GM18508 (cell line): ENCODE measurements around the gene DEDD.

Experiments
- ATAC-seq: cut with Tn5 transposase; IDR thresholded peaks from one replicate; pipeline ENCODE4 v1.9.1; 2021; ENCODE audit warnings: moderate number of reproducible peaks; ENCODE audit not compliant: insufficient read depth, unreplicated experiment

Gene DEDD

DNA sequence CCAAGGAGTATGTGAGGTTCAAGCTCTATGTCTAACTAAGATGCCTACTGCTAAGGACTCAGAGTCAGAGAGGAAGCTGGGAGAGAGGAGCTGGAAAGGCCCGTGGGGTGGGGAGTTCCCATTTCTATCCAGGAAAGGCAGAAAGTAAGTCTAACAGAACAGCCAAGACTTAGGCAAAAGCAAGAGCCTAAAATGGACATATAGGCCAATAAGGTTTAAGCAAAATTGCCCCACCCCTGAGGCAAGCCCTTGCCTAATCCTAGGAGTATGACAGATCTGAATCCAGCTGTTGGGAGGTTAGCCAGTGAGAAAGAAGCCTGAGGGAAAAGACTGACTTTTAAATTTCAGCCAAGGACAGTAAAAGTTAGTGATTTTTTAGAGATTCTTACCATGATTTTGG lies 35.9 kb downstream of the DEDD start:
- ATAC-seq, result peak; percentile 4

DNA sequence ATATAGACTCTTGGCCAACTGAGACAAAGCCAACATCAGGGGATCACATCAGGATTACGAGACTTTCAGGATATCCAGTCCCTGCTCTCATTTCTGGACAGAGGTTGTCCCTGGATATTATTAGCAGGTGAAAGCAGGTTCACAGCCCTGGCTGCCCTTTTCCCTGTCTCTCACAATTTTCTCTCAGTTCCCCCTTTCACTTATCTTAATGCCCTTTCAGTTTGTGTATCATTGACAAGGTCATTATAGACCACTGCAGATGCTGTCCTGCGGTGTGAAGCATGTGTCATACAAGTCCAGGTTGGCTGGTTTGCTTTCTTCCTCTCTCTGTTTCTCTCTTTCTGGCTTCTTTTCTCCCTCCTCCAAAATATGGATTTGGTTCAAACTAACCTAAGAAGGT lies 36.5 kb downstream of the DEDD start:
- peak; percentile 37 for ATAC-seq

DNA sequence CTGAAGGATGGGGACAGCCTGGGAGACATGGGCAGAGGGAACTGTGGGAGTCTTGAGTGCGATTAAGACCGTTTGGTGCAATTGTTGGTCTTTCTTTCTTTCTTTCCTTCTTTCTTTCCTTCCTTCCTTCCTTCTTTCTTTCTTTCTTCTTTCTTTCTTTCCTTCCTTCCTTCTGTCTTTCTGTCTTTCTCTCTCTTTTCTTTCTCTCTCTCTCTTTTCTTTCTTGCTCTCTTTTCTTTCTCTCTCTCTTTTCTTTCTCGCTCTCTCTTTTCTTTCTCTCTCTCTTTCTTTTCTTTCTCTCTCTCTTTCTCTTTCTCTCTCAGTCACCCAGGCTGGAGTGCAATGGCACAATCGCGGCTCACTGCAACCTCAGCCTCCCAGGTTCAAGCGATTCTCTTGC lies 37.2 kb downstream of the DEDD start:
- no peak for ATAC-seq

DNA sequence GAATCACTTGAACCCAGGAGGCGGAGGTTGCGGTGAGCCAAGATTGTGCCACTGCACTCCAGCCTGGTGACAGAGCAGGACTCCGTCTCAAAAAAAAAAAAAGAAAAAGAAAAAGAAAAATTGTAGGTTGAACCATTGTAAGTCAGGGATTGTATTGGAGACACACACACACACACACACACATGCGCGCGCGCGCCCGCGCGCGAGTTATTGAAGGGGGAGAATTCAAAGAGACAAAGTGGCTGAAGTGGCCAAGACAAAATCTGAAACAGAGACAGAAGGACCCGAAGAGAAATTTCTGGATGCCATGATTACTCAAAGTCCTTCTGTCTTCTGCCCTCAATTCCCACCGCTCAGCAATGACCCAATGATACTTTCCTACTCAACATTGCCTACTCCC lies 38.0 kb downstream of the DEDD start:
- ATAC-seq, result no peak

DNA sequence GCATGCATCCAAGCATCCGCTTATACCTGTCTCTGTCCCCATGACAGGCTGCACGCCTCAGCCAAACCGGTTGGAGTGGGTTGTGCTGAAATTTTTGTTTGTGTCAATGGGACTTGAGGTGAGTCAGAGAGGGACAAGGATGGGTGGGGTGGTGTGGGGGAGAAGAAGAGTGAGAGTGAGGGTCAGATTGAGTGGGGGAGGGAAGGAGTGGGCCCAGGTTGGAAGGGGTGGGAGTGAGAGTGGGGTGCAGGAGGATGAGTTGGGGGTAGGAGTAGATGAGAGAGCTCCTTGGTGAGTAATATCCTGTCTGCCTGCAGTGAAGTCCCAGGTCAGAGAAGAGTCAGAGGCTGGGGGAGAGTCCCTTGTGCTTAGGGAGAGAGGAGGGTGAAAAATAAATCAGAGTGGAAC lies 39.8 kb downstream of the DEDD start:
- no peak for ATAC-seq

DNA sequence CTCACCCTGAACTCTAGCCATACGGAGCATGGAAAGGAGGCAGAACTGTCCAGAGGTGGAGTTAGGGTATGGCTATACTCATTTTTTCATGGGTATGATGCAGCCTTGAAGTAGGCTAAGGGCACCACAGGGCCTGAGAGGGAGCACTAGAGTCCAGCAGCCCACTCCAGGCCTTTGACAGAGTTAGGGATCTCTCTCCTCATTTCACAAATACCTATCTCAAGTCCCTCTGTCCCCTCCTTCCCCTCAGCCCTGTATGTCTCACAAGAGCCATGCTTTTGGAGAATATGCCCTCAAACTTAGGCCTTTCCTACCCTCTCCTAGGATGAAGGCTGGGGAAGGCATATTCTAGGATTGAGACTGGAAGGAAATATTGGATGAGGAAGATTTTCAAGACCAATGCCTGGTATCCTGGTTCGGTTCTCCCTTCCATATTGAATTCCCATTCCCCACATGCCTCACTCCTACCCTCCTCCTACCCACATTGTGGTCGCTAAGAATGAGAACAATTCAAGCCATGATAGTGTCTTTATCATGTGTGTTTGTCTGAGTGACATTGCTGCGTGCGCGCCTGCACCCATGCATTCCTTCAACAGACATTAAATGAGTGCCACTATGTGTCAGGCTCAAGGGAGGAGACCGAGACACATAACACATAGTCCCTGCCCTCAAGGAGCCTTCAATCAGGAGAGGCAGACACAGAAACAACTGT lies 40.5 kb downstream of the DEDD start:
- ATAC-seq, result no peak

DNA sequence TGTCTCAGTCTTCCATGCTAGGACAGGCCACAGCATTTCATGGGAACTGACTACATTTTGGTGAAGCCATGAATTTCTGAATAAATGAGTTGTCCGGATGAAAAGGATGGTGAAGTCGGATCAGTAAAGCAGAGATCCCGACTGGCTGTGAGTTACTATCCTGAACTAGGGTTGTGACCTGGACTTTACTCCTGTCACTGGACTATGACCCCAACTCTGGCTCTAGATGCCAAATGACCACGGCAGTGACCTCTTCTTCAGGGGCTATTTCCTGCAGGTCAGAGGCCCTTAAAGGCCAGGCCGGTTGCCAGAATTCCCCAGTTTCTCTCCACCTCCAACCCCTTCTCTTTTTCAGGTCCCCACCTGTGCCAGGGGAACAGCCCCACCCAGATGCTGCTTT lies 41.4 kb downstream of the DEDD start:
- ATAC-seq, result no peak

DNA sequence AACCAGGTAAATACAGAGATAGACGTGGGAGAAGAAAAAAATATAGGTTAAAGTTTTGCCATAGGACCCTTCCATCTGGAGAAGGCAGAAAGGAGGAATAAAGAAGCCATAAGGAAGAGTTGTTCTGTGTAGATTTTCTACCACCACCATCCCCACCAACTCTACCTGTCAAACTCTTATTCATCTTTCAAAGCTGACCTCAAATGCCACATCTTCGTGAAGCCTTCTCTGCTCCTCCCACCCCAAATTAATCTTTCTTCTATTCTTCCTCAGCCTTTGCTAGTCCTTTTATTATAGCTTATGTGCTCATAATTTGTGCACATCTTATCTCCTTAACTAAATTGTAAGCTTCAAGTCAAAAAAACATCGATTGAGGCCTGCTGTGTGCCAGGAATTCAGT lies 41.9 kb downstream of the DEDD start:
- no peak for ATAC-seq

DNA sequence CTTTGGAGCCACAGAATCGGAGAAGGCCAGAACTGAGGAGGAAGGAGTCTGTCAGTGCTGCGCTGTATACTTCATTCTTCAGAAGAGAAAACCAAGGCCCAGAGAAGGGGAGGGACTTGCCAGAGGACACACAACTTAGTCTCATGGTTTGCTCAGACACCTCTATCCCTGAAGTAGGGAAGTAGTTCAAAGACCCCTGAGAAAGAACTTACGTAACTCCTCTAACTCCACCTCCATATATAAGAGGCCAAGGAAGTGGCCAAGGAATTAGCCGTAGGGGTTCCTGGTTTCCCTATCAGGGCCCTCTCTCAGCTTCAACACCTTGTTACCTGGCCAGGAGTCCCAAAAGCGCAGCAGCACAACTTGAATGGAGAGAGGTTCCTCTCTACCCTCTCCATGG lies 42.5 kb downstream of the DEDD start:
- no peak for ATAC-seq

DNA sequence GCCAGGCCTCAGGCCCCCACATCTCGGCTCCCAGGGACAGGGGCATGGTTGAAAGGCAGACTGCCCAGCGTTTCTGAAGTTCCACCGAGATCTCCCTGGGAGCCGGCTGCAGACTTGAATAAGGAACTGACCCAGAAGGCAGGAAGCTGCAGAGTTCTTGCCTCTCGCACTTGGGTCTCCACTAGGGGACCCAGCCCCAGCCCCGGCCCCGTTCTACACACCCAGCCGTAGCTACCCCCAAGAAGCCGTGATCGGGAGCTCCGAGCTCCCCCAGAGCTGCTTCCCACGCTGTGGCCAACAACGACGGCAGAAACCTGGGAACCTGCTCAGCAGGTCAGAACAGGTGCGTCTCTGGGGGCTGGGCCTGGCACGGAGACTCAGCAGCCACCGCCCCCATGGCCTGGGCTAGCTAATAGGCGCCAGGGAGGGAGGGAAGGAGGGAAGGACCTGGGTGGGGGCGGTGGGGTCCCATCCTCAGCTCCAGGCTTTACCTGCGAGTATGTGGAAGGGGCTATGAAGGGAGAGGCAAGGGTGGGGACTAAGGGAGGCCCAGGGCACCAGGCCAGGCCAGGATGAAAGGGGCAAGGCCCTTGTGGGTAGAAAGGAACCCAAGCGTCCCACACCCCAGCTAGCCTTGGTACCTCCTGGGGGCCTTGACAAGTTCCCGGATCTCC lies 43.1 kb downstream of the DEDD start, which contains the start of gene NECTIN4:
Gene NECTIN4, minus strand, starts transcription at position 308 of the 674 bp plus-strand sequence. Its CDS starts 262 bp downstream, at position 46.
- no peak for ATAC-seq

DNA sequence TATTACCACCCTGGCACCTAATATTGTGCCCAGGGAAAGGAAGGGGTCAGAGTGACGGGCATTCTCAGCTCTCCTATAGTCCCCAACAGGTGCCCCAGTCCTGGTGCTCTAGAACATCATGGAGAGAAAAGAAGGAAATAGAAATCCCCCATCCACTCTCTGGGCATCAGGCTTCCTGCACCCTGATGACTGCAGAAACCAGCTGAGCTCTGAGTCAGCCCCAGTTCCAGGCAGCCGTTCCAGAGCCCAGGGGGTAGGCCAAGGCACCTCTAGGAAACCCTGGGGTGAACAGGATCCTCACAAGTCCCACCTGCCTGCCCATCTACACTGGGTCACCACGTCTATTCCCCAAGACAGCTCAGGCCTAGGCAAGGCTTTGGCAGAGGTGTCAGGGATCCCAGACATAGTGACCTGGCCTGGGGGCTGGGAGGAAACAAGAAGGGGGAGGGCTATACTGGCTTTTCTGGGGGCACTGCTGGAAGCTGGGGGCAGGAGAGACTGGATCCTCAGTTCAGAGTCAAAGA lies 43.8 kb downstream of the DEDD start:
- no peak for ATAC-seq

DNA sequence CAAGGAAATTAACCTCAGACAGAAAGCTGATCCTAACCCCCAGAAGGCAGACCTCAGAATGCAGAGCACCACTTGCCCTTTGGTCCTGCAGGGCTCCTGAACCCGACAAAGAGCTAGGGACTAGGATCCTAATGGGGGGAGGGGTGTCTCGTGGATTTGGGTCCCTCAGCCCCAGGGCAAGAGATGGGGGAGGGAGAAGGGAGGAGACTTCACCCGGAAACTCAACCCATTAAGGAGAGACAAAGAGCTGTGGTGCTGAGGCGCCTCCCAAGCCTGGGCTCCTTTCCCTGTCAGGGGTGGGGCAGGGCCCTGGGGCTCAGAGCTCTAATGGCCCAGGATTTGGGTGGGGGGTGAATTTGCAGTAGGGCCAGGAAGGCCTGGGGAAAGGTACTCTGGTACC lies 46.0 kb downstream of the DEDD start:
- no peak for ATAC-seq

DNA sequence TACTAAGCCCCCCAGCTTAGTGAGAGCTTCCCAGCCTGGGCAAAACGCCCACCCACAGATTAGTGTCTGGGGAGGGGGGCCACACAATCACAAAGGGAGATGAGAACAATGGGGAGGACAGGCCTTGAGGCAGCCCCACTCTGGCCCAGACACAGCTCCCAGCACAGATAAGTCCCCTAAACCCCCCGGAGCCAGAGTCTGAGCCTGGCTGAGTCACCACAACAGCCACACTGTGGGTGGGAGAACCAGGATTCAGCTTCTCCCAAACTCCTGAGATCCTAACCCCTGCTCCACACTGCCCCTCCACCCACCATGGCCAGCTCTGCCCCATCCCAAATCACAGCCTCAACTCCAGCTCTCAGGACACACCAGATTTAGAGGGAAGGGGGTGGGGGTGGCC lies 47.3 kb downstream of the DEDD start:
- ATAC-seq, result no peak

DNA sequence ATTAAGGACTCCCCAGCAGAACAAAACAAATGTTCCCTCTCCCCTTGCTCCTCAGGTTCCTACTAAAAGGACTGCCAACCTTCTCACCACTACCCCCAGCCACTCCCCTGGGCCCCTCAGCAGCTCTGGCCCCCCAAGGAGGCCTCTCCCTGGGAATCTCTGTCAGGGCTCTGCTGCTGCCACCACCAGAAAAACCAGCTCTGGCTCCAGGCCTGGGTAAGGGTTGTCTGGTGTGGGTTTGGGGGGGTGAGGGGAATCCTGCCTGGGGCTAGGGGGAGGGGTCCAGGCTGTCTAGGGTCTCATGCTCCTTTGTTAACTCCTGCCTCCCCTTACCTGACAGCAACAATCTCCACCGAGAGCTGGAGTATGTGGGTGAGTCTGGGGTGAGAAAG lies 47.9 kb downstream of the DEDD start:
- ATAC-seq, result no peak

DNA sequence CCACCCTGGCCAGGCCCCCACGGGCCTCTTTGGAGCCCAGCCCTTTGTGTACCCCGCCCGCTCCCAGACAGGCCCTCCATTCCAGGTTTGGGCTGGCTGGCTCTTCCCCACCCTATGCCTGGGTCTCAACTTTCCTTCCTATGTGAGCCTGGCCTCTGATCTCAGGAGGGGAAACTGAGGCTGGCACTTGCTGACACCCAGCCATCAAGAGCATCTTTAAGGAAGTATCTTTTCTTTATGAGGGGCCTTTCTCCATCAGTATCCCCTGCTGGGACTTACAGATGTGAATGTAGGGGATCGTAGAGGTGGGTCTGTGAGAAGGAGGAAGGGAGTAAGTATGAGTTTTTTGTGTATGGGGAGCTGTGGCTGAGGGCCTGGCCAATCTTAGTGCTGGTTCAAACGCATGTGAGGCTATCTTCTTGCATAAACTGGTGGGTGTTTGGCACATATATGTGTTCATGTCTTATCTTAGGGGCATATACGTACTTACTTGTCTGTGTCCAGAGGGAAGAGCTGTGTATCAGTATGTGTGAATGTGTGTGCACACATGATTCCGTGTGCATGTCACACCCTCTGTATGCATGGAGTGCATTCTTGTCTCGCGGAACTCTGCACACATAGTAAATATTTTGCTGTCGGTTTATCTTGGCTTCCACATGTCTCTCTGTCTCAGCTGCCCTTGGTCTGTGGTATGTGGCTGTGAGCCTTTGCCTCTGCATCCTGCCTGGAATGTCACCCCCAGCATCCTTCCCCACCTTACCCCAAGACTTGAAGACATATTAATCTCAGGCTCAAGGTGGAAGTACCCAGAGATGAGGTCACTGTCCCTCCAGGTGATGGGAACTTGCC lies 48.5 kb downstream of the DEDD start:
- ATAC-seq, result no peak

DNA sequence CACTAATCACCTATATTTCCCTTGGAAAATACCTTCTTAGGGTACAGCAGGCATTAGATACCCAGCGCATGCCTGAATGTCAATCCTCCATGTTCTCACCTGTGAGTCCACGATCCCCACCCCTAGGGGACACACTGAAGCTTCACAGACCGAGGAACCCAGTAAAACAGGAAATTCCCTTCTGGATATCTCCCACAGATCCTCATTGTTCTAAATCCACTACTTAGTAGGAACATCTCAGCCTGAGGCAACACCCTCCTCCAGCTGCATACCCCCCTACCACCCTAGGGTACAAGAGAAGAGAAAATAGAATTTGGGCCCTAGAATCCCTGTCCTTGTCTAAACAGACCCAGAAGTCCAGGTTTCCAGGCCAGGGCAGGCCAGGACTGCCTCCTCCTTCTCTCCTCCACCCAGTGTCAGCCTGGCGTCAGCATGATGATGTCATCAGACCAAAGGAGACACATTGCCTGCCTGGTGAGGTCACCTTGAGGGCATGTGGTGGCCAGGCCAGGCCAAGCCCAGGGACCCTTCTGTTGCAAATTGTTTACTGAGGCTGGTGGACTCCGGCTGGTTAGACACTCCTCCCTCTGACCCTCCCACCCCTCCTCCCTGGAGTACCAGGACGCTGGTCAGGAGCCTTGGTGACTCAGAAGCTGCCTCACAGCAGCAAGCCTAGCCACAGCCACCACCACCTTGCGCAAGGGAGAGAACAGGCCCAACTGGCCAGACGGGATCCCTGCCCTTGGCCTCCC lies 49.3 kb downstream of the DEDD start:
- no peak for ATAC-seq

DNA sequence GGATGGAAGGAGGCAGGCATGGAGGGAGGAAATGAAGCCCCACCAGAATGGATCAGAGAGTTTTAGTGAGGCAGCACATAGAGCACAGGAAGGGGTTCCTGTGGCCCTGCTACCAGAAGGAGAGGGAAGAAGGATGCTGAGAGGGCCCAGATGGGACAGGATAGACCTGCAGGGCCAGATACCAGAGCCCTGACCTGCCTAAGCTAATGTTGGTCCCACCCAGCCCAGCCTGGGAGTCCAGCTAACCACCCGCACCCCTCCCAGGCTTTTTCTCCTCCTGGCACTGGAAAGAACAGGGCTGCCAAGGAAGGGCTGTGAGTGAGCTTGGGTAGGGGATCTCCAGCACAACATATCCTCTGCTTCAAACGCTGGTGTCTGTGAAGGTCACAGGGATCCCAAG lies 50.0 kb downstream of the DEDD start:
- no peak for ATAC-seq

DNA sequence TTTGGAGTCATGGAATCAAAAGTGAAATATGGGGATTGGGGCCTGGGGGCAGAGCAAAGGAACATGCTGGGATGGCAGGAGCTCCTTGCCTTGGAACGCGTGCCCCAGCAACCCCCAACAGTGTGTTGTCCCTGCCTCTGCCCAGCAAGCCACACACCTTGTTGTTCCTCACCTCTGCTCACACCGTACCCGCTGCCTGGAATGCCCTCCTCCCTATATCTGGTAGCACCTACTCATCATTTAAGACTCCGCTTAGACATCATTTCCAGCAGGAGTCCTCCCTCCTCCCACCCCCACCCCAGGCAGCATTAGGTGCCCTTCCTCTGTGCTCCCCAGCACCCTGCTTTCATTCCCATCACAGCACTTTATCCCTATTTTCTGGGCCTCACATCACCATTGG lies 50.9 kb downstream of the DEDD start:
- ATAC-seq, result no peak

DNA sequence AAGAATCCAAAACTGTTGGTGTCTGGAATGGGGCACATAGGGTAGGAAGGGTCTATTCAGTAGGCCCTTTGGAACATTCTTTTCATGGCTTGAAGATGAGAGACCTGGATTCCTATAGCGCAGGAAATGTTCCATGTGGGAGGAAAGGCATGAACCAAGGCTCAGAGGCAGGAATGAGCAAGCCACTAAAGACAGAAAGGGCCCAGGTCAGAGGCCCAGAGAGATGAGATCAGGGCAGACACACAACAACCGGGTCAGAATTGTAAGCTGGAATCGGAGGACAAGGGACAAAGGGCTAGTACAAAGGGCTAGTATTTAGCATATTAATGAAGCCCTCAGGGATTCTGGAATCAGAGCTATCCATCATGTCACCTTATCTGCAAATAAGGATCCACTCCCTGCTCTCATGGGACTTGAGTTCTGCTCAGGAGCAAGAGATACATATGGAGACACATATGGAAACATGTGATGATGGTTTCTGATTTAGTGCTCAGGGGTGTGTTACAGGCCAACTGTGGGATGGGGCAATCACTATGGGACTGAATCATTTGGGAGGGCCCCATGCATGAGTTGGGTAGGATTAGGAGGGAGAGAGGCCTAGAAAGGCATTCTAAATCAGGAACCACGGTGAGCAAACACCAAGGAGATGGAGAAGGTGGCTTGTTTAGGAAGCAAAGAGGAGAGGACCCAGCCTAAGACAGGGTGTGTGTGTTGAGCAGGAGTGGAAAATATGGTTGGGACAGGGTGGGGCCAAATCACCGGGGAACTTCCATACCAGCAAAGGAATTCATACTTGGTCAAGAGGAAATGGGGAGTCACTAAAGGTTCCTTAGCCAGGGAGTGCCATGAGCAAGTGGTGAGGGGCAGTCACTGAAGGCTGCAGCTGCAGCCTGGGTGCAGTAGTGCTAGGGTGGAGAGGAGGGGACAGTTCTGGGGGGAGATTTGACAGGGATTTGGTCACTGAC lies 51.7 kb downstream of the DEDD start:
- no peak for ATAC-seq
